Transverse colon (tissue), 4 donors: ENCODE measurements around the gene CIDEA.
"Not testable (repeated sequence)": the region's sequence is repeated elsewhere in the genome, so short reads cannot be mapped to it uniquely, and the experiment has no call there.

ENCODE experiments used
- CTCF ChIP-seq, 5 experiments: fragments of 200-600 bp in 3 of 5; fragments of 450-650 bp in 2 of 5; sonication (generic) in 3 of 5; IDR thresholded peaks; 1 replicate in 2 of 5; 2 replicates in 3 of 5; pipeline ENCODE4 v1.5.1; 2016 to 2017; ENCODE audit warnings: antibody characterized with exemption in 5 of 5, inconsistent platforms in 3 of 5, mild to moderate bottlenecking in 2 of 5, moderate library complexity in 1 of 5
- POLR2AphosphoS5 ChIP-seq, 3 donors: sonication (generic); formaldehyde crosslinking; IDR thresholded peaks; one replicate each; pipeline ENCODE4 v1.6.1; 2016; ENCODE audit warnings: antibody characterized with exemption in 3 of 3

DNA sequence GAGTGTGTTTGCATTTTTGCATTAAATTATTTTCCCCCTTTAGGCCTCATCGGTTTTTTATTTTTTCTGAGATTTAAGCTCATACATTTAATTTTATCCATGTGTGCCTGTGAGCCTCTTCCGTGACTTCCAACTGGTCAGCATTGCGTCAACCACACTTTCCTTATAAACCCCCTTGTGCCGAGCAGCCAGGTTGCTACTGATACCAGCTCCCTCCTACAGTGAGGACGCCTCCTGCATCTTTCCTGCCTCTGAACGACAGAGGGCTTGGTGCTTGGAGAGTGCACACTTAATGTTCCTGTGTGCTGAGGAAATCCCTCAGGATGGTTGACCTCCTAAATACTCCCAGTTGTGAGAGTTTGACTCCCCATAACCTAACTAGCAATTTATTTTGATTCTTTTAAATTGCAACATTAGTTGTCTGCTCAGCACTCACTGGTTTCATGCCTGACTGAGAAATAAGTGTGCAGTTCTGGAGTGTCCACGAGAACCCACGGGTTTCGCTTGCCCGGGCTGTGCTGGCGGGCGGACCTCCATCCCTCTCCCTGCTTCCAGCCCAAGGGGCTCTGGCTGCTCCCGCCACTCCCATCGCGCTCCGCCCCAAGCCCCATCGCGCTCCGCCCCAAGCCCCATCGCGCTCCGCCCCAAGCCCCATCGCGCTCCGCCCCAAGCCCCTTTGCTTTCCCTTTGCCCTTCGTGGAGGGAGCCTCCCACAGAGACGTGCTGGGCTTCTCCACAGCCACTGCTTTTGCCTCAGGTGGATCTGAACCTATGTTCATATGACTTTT lies 26.6 kb upstream of the CIDEA start:
- not testable (repeated sequence) for TF ChIP-seq CTCF, POLR2AphosphoS5 (IDR thresholded peaks at IDR 0.05)
